Neural cell (in vitro differentiated cells): ENCODE measurements around the gene AK5.

ENCODE experiments used
- EZH2 ChIP-seq: fragments of 200-600, 300-800 bp; shearing (Covaris generic), sonication (generic); IDR thresholded peaks from 2 replicates; pipeline ENCODE4 v1.6.1; 2014; ENCODE audit warnings: antibody characterized with exemption, low read length, borderline replicate concordance, mild to moderate bottlenecking; ENCODE audit not compliant: insufficient read depth, poor library complexity, severe bottlenecking
- MXI1 ChIP-seq: fragments of 450-650 bp; conservative IDR thresholded peaks from 2 replicates; pipeline ENCODE4 v1.6.1; 2014; ENCODE audit warnings: antibody characterized with exemption, mild to moderate bottlenecking; ENCODE audit not compliant: poor library complexity, severe bottlenecking
- RAD21 ChIP-seq: fragments of 450-650 bp; conservative IDR thresholded peaks from 2 replicates; pipeline ENCODE4 v1.6.1; 2014; ENCODE audit warnings: antibody characterized with exemption, mild to moderate bottlenecking, moderate library complexity
- TAF1 ChIP-seq: IDR thresholded peaks from 2 replicates; pipeline ENCODE4 v1.6.1; 2012; ENCODE audit warnings: low read depth
- TF ChIP-seq, protein P1 (sequence below): fragments of 450-650 bp; IDR thresholded peaks from 2 replicates; pipeline ENCODE4 v1.5.1; 2014; ENCODE audit warnings: antibody characterized with exemption, mild to moderate bottlenecking, moderate library complexity; ENCODE audit not compliant: poor library complexity, severe bottlenecking
- TF ChIP-seq, protein P2 (sequence below): IDR thresholded peaks from 2 replicates; pipeline ENCODE4 v1.6.1; 2012; ENCODE audit warnings: borderline replicate concordance

DNA sequence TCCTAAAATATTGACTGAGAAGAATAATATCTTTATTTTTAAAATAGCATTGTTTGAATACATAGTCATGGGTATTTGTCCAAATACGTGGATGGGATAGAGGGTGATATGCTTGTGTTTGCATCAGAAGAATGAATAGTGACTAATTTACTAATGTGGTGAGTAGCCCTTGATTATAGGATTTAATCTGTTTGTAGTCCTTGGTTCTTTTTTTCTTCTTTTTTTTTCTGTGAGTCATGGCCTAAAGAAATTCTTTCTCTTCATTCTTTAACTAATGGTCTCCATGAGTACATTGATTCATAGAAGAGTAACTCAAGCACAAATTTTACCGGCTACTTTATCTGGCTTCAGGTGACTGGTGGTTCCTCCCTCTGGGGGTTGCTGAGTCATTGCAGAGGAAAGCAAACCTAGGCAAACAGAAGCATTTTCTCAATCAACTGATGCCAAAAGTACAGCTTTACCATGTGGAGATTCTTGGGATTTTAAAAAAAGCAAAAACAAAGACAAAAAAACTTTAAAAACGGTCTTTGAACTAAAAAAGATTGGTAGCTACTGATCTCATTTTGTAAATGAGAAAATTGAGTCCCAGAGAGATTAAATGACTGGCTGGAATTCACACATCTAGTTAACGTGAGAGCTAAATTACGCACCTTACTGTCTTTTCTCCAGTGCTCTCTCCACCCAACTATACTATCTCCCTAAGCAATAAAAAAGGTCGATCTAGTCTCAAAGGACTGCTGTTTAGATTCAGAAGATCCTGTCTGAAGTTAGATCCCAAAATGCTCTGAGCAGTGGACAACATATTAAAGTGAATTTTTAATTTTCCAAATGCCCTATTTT lies 40.5 kb downstream of the AK5 start:
- TF ChIP-seq TAF1 (no peak), EZH2 (no peak), MXI1 (no peak), RAD21 (no peak)
- TF ChIP-seq, protein P1, sequence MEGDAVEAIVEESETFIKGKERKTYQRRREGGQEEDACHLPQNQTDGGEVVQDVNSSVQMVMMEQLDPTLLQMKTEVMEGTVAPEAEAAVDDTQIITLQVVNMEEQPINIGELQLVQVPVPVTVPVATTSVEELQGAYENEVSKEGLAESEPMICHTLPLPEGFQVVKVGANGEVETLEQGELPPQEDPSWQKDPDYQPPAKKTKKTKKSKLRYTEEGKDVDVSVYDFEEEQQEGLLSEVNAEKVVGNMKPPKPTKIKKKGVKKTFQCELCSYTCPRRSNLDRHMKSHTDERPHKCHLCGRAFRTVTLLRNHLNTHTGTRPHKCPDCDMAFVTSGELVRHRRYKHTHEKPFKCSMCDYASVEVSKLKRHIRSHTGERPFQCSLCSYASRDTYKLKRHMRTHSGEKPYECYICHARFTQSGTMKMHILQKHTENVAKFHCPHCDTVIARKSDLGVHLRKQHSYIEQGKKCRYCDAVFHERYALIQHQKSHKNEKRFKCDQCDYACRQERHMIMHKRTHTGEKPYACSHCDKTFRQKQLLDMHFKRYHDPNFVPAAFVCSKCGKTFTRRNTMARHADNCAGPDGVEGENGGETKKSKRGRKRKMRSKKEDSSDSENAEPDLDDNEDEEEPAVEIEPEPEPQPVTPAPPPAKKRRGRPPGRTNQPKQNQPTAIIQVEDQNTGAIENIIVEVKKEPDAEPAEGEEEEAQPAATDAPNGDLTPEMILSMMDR = no peak
- TF ChIP-seq, protein P2, sequence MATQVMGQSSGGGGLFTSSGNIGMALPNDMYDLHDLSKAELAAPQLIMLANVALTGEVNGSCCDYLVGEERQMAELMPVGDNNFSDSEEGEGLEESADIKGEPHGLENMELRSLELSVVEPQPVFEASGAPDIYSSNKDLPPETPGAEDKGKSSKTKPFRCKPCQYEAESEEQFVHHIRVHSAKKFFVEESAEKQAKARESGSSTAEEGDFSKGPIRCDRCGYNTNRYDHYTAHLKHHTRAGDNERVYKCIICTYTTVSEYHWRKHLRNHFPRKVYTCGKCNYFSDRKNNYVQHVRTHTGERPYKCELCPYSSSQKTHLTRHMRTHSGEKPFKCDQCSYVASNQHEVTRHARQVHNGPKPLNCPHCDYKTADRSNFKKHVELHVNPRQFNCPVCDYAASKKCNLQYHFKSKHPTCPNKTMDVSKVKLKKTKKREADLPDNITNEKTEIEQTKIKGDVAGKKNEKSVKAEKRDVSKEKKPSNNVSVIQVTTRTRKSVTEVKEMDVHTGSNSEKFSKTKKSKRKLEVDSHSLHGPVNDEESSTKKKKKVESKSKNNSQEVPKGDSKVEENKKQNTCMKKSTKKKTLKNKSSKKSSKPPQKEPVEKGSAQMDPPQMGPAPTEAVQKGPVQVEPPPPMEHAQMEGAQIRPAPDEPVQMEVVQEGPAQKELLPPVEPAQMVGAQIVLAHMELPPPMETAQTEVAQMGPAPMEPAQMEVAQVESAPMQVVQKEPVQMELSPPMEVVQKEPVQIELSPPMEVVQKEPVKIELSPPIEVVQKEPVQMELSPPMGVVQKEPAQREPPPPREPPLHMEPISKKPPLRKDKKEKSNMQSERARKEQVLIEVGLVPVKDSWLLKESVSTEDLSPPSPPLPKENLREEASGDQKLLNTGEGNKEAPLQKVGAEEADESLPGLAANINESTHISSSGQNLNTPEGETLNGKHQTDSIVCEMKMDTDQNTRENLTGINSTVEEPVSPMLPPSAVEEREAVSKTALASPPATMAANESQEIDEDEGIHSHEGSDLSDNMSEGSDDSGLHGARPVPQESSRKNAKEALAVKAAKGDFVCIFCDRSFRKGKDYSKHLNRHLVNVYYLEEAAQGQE = no peak
